ENCODE data around the gene OPN1MW3.

Gene OPN1MW3

DNA sequence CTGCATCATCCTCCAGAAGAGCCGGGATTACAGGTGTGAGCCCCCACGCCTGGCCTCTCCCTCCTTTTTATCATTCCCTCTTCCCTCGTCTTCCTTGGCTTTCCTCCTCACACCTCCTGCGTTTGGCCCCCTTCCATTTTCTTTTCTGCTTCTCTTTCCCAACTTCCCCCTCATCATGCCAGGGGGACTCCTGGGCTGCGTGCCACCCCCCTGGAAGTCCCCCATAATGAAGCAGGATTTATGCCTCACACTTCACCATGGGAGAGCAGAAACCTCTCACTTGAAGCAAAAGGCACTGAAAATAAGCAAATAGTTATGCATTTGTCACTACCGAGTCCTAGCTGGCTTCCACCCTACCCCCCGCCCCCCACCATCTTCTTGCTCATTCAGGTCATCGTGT lies 46.1 kb downstream of the OPN1MW3 start:
- DNase-seq (ENCODE audit: extremely low spot score), result no peak
- POLR2A ChIA-PET, result no interaction called here
- CTCF ChIA-PET, result no interaction called here
- no peak for TF ChIP-seq TARDBP (IDR thresholded peaks at IDR 0.05)
- no peak for TF ChIP-seq CTBP1 (IDR thresholded peaks at IDR 0.05; ENCODE audit: borderline replicate concordance)
- no peak for TF ChIP-seq PKNOX1 (IDR thresholded peaks at IDR 0.05)
- TF ChIP-seq SUZ12 (IDR thresholded peaks at IDR 0.05), result no peak
- TF ChIP-seq FOXA1 (IDR thresholded peaks at IDR 0.05), result no peak
- TF ChIP-seq HDGF (IDR thresholded peaks at IDR 0.05; ENCODE audit: borderline replicate concordance), result no peak
- no peak for TF ChIP-seq NFRKB (IDR thresholded peaks at IDR 0.05)
- TF ChIP-seq SP1 (IDR thresholded peaks at IDR 0.05), result no peak

DNA sequence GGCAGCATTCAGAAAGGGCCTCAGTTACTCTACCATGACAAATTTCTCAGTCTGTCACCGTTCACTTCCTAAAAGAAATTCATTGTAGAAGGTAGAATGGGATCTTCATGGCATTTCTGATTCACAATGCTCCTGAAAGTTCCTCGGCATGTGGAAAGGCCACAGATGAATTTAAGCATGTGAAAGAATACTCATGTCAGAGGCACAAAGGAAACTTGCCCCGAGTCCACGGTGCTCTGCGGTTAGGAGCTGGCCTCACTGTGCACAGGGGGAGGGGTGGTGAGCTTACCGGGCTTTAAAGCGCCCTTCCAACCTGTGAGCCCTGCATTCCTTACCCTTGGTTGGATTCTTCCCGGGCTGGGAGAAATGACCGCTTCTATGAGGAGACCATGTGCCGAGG lies 47.5 kb downstream of the OPN1MW3 start:
- no peak for TF ChIP-seq FOXK2 (IDR thresholded peaks at IDR 0.05)
- POLR2A ChIA-PET, result no interaction called here
- CTCF ChIA-PET, result interaction anchor here (0.6 to 1.8 kb wide), 2 partner anchors 13 to 292 kb away, joined by 3 to 5 read pairs; no protein-coding TSS in a partner anchor
- no peak for DNase-seq (ENCODE audit: extremely low spot score)

GRCh38 chrX:154305541-154306205 lies 48.3 kb downstream of the OPN1MW3 start:
- ChIA-PET POLR2A (no interaction called here), CTCF (interaction anchor here (0.5 to 1.8 kb wide), 4 partner anchors 9 to 293 kb away, joined by 3 to 5 read pairs (median 3); no protein-coding TSS in a partner anchor)
- TF ChIP-seq FOXK2 (IDR thresholded peaks at IDR 0.05) (no peak), FOXA1 (IDR thresholded peaks at IDR 0.05) (no peak), ELF4 (IDR thresholded peaks at IDR 0.05) (no peak), L3MBTL2 (conservative IDR thresholded peaks at IDR 0.05) (no peak), ZNF384 (IDR thresholded peaks at IDR 0.05) (no peak), SUZ12 (IDR thresholded peaks at IDR 0.05) (no peak), LEF1 (IDR thresholded peaks at IDR 0.05; ENCODE audit: borderline replicate concordance) (no peak), SP1 (IDR thresholded peaks at IDR 0.05) (no peak), HDGF (IDR thresholded peaks at IDR 0.05; ENCODE audit: borderline replicate concordance) (no peak), BHLHE40 (IDR thresholded peaks at IDR 0.05; ENCODE audit: borderline replicate concordance) (no peak), CTBP1 (IDR thresholded peaks at IDR 0.05; ENCODE audit: borderline replicate concordance) (no peak), TARDBP (IDR thresholded peaks at IDR 0.05) (no peak), ARNT (IDR thresholded peaks at IDR 0.05) (no peak), PKNOX1 (IDR thresholded peaks at IDR 0.05) (no peak), NFRKB (IDR thresholded peaks at IDR 0.05) (no peak), FOXM1 (IDR thresholded peaks at IDR 0.05; ENCODE audit: borderline replicate concordance) (no peak)
- DNase-seq (ENCODE audit: extremely low spot score), result no peak

DNA sequence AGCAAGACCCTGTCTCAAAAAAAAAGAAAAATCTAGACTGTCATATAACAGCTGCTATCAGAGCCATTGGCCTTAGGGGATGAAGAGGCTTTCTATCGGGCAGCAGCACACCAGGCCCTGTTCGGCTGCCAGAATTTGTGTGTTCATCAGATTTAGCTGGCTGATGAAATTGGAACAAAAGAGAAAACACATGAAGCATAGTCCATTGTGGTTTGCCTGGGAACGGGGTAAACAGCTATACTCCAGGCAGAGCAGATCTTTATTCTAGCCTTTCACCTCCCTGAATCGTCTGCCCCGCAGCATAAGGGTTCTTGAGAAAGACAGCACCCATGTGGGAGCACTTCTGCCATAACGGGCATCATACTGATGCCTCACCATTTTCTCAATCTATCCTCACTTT lies 49.8 kb downstream of the OPN1MW3 start:
- ChIA-PET POLR2A (no interaction called here), CTCF (interaction anchor here (1.0 to 2.3 kb wide), 3 partner anchors 10 to 17 kb away, joined by 3 to 12 read pairs (median 6); no protein-coding TSS in a partner anchor)
- TF ChIP-seq HDGF (IDR thresholded peaks at IDR 0.05; ENCODE audit: borderline replicate concordance) (no peak), SUZ12 (IDR thresholded peaks at IDR 0.05) (no peak), TARDBP (IDR thresholded peaks at IDR 0.05) (no peak), SP1 (IDR thresholded peaks at IDR 0.05) (no peak), ARNT (IDR thresholded peaks at IDR 0.05) (no peak), PKNOX1 (IDR thresholded peaks at IDR 0.05) (no peak), ZNF384 (IDR thresholded peaks at IDR 0.05) (no peak)
- no peak for DNase-seq (ENCODE audit: extremely low spot score)

- POLR2A ChIA-PET, result no interaction called here
- DNase-seq (ENCODE audit: extremely low spot score), result peak; percentile 78
- CTCF ChIA-PET, result interaction anchor here (0.5 to 2.3 kb wide), 15 partner anchors 9 to 387 kb away, joined by 3 to 12 read pairs (median 4); no protein-coding TSS in a partner anchor
- no peak for TF ChIP-seq HDGF (IDR thresholded peaks at IDR 0.05; ENCODE audit: borderline replicate concordance)
- no peak for TF ChIP-seq NFRKB (IDR thresholded peaks at IDR 0.05)
- peak; percentile 50; the same call in 1 of the 2 replicates for TF ChIP-seq PKNOX1 (IDR thresholded peaks at IDR 0.05)
Observed at GRCh38 chrX:154308108-154308946, 50.9 kb downstream of the OPN1MW3 start.

Data from HEK293T (cell line).